Naive thymus-derived CD8-positive, alpha-beta T cell (primary cell): Measurements from ENCODE around the gene DCAF16. TPM values are rescaled to one million over a fixed set of nuclear protein-coding genes. Genes with fewer than 3 reads are reported as not detected.
A peak's percentile ranks its signal among the peaks of the same experiment; 100 is the strongest.

Experiments
- ATAC-seq, 2 donors: fragments of 150-1000 bp; cut with Tn5 transposase in 1 of 2; sonication (Bioruptor Pico), chemical (Tn5 transposase) in 1 of 2; 1 replicate in 1 of 2; 2 replicates in 1 of 2; pipeline ENCODE4 v1.10.0; 2021; ENCODE audit warnings: mild to moderate bottlenecking in 2 of 2, moderate library complexity in 2 of 2
- POLR2A ChIA-PET: fragments of 350-600 bp; sonication (Branson Sonifier 250); formaldehyde crosslinking; loops from one replicate; lab custom pipeline; 2021; ENCODE audit warnings: antibody characterized with exemption; lab: Charles Lee
- DNase-seq, 10 donors: peaks; one replicate each; pipeline versions ENCODE4 v3.0.0 to v3.0.0-alpha.2; 2020 to 2022
- H3K27ac Mint-ChIP-seq, 10 donors: one replicate each; pipeline ENCODE4 v1.8.0; 2020 to 2022; ENCODE audit warnings: mild to moderate bottlenecking in 10 of 10, mixed read lengths in 10 of 10, moderate library complexity in 4 of 10, inconsistent platforms in 1 of 10
- H3K27me3 Mint-ChIP-seq, 5 donors: one replicate each; pipeline ENCODE4 v1.8.0; 2021 to 2022; ENCODE audit warnings: mixed read lengths in 5 of 5
- H3K36me3 Mint-ChIP-seq, 3 donors: one replicate each; pipeline ENCODE4 v1.8.0; 2020 to 2022; ENCODE audit warnings: mixed read lengths in 3 of 3, mild to moderate bottlenecking in 2 of 3, inconsistent platforms in 1 of 3
- H3K4me1 Mint-ChIP-seq, 4 donors: one replicate each; pipeline ENCODE4 v1.8.0; 2021 to 2022; ENCODE audit warnings: mixed read lengths in 4 of 4
- H3K4me3 Mint-ChIP-seq, 10 donors: one replicate each; pipeline ENCODE4 v1.8.0; 2020 to 2022; ENCODE audit warnings: mild to moderate bottlenecking in 10 of 10, mixed read lengths in 10 of 10, moderate library complexity in 6 of 10, inconsistent platforms in 1 of 10
- H3K9me3 Mint-ChIP-seq, 9 donors: one replicate each; pipeline ENCODE4 v1.8.0; 2020 to 2022; ENCODE audit warnings: mixed read lengths in 9 of 9, mild to moderate bottlenecking in 3 of 9, inconsistent platforms in 1 of 9, moderate library complexity in 1 of 9
- polyA plus RNA-seq, 3 donors: library from polyadenylated mRNA; unstranded; fragments of 300-500 nt; fragmentation: Illumina TruSeq; gene quantifications; one replicate each; pipeline ENCODE4 v1.2.3, GENCODE V29; 2021
- total RNA-seq, 8 experiments: library from RNA in 2 of 8; stranded (reverse) in 2 of 8; gene quantifications; one replicate each; pipeline ENCODE4 v1.2.3 and lab custom pipeline; 2021 to 2026

The DCAF16 gene
- total and polyA plus RNA-seq, 5 experiments from 2014 or later: 18.4 to 74.3 (median 23.1) TPM

- peak in 2 of 10 donors; percentile 6 to 63 for DNase-seq
- H3K4me1 Mint-ChIP-seq: peaks cover 22 to 59% (median 48%) of the 10 kb centered on the region in 4 donors
These were observed 584 bp upstream of the DCAF16 start for GRCh38 chr4:17811078-17811603.

GRCh38 chr4:17809667-17810066, 890 bp downstream of the DCAF16 start:
- Mint-ChIP-seq H3K4me1 (peaks cover 25 to 70% (median 55%) of the 10 kb centered on the region in 4 donors), H3K4me3 (peak overlapping the region; percentile 91 to 100 (median 97)), H3K27me3 (no peaks in the 10 kb centered on the region), H3K36me3 (peaks cover 0 to 32% (median 5%) of the 10 kb centered on the region in 3 donors), H3K9me3 (no peaks in the 10 kb centered on the region), H3K27ac (peak overlapping the region; percentile 97 to 100 (median 98))
- POLR2A ChIA-PET: interaction anchor here (1.2 to 3.0 kb wide), 6 partner anchors 157 to 269 kb away, joined by 3 to 17 read pairs (median 4); partner anchors contain the start of gene MED28
- DNase-seq (peak in 2 of 10 donors; percentile 8 to 14), ATAC-seq (no peak)

More at GRCh38 chr4:17811078-17811603, 584 bp upstream of the DCAF16 start:
- peak; percentile 12 to 23 for ATAC-seq
- H3K9me3 Mint-ChIP-seq: no peaks in the 10 kb centered on the region
- POLR2A ChIA-PET: interaction anchor here (1.0 to 3.0 kb wide), 5 partner anchors 196 to 270 kb away, joined by 3 to 17 read pairs (median 4); partner anchors contain the start of gene MED28
- no peaks in the 10 kb centered on the region for H3K27me3 Mint-ChIP-seq
- peaks cover 0 to 18% (median 5%) of the 10 kb centered on the region in 3 donors for H3K36me3 Mint-ChIP-seq
- peak overlapping the region; percentile 91 to 100 (median 97) for H3K4me3 Mint-ChIP-seq
- H3K27ac Mint-ChIP-seq: peak overlapping the region; percentile 97 to 100 (median 98)

- H3K9me3 Mint-ChIP-seq: no peaks in the 10 kb centered on the region
- H3K27ac Mint-ChIP-seq: peak overlapping the region in 6 of 10 donors; percentile 12 to 97 (median 26)
- DNase-seq: no peak
- no peak for ATAC-seq
- H3K4me3 Mint-ChIP-seq: peak overlapping the region in 9 of 10 donors; percentile 48 to 100 (median 91)
- H3K4me1 Mint-ChIP-seq: peaks cover 27 to 79% (median 66%) of the 10 kb centered on the region in 4 donors
- no peaks in the 10 kb centered on the region for H3K27me3 Mint-ChIP-seq
- POLR2A ChIA-PET: interaction anchor here (2.4 kb wide), 1 partner anchor 259 kb away, joined by 6 read pairs; no protein-coding TSS in a partner anchor
- H3K36me3 Mint-ChIP-seq: peaks cover 5 to 54% (median 12%) of the 10 kb centered on the region in 3 donors
These were observed 3.1 kb downstream of the DCAF16 start for GRCh38 chr4:17807446-17807845.

GRCh38 chr4:17805580-17806155, 4.9 kb downstream of the DCAF16 start:
- no peak for DNase-seq
- ATAC-seq: no peak
- H3K4me3 Mint-ChIP-seq: peak overlapping the region in 4 of 10 donors; percentile 7 to 97 (median 36)
- no peaks in the 10 kb centered on the region for H3K27me3 Mint-ChIP-seq
- H3K36me3 Mint-ChIP-seq: peaks cover 5 to 71% (median 16%) of the 10 kb centered on the region in 3 donors
- no peaks in the 10 kb centered on the region for H3K9me3 Mint-ChIP-seq
- H3K27ac Mint-ChIP-seq: peak overlapping the region in 3 of 10 donors; percentile 14 to 65 (median 19)
- POLR2A ChIA-PET: no interaction called here
- H3K4me1 Mint-ChIP-seq: peaks cover 27 to 71% (median 61%) of the 10 kb centered on the region in 4 donors

- no peak for ATAC-seq
- DNase-seq: no peak
- H3K36me3 Mint-ChIP-seq: peaks cover 0 to 58% (median 12%) of the 10 kb centered on the region in 3 donors
- POLR2A ChIA-PET: no interaction called here
- H3K27me3 Mint-ChIP-seq: no peaks in the 10 kb centered on the region
- H3K9me3 Mint-ChIP-seq: no peaks in the 10 kb centered on the region
- peaks cover 6 to 13% (median 7%) of the 10 kb centered on the region in 4 donors for H3K4me1 Mint-ChIP-seq
- H3K27ac Mint-ChIP-seq: peak overlapping the region in 2 of 10 donors; percentile 4 to 47
- no peak overlapping the region for H3K4me3 Mint-ChIP-seq
These were observed 12.7 kb downstream of the DCAF16 start for GRCh38 chr4:17797808-17798207.

GRCh38 chr4:17794730-17795129, 15.8 kb downstream of the DCAF16 start:
- H3K9me3 Mint-ChIP-seq: no peaks in the 10 kb centered on the region

GRCh38 chr4:17788956-17789355, 21.6 kb downstream of the DCAF16 start:
- no peak for DNase-seq
- Mint-ChIP-seq H3K4me3 (no peak overlapping the region), H3K9me3 (no peaks in the 10 kb centered on the region), H3K27me3 (peaks cover 0 to 1% (median 0%) of the 10 kb centered on the region in 5 donors), H3K36me3 (peaks cover 0 to 28% (median 21%) of the 10 kb centered on the region in 3 donors), H3K4me1 (peaks cover 4 to 10% (median 9%) of the 10 kb centered on the region in 4 donors), H3K27ac (no peak overlapping the region)
- ATAC-seq: no peak
- POLR2A ChIA-PET: no interaction called here

More at GRCh38 chr4:17794730-17795129, 15.8 kb downstream of the DCAF16 start:
- Mint-ChIP-seq H3K27ac (no peak overlapping the region), H3K4me3 (no peak overlapping the region), H3K36me3 (peaks cover 0 to 46% (median 19%) of the 10 kb centered on the region in 3 donors), H3K4me1 (peaks cover 0 to 3% (median 1%) of the 10 kb centered on the region in 4 donors), H3K27me3 (no peaks in the 10 kb centered on the region)
- ATAC-seq (no peak), DNase-seq (no peak)
- POLR2A ChIA-PET: no interaction called here

- no peak overlapping the region for H3K27ac Mint-ChIP-seq
- no peak for ATAC-seq
- H3K4me1 Mint-ChIP-seq: peaks cover 4 to 10% (median 9%) of the 10 kb centered on the region in 4 donors
- no peaks in the 10 kb centered on the region for H3K9me3 Mint-ChIP-seq
- peaks cover under 1 to 4% (median under 1%) of the 10 kb centered on the region in 5 donors for H3K27me3 Mint-ChIP-seq
- peaks cover 0 to 17% (median 16%) of the 10 kb centered on the region in 3 donors for H3K36me3 Mint-ChIP-seq
- POLR2A ChIA-PET: no interaction called here
- no peak overlapping the region for H3K4me3 Mint-ChIP-seq
- no peak for DNase-seq
These were observed 23.2 kb downstream of the DCAF16 start for GRCh38 chr4:17787315-17787714.

GRCh38 chr4:17786567-17786966, 24.0 kb downstream of the DCAF16 start:
- no peak for ATAC-seq
- Mint-ChIP-seq H3K27me3 (peaks cover 6 to 12% (median 8%) of the 10 kb centered on the region in 5 donors), H3K9me3 (no peaks in the 10 kb centered on the region)

GRCh38 chr4:17785858-17786257, 24.7 kb downstream of the DCAF16 start:
- DNase-seq (no peak), ATAC-seq (no peak)
- H3K4me1 Mint-ChIP-seq: peaks cover 13 to 20% (median 18%) of the 10 kb centered on the region in 4 donors
- peaks cover 0 to 14% (median 5%) of the 10 kb centered on the region in 3 donors for H3K36me3 Mint-ChIP-seq
- POLR2A ChIA-PET: no interaction called here
- no peak overlapping the region for H3K4me3 Mint-ChIP-seq
- H3K9me3 Mint-ChIP-seq: no peaks in the 10 kb centered on the region
- peak overlapping the region in 1 of 10 donors; percentile 18 for H3K27ac Mint-ChIP-seq
- H3K27me3 Mint-ChIP-seq: peaks cover 6 to 19% (median 10%) of the 10 kb centered on the region in 5 donors

More at GRCh38 chr4:17786567-17786966, 24.0 kb downstream of the DCAF16 start:
- H3K4me3 Mint-ChIP-seq: no peak overlapping the region
- POLR2A ChIA-PET: no interaction called here
- H3K4me1 Mint-ChIP-seq: peaks cover 11 to 18% (median 16%) of the 10 kb centered on the region in 4 donors
- H3K36me3 Mint-ChIP-seq: peaks cover 0 to 16% (median 10%) of the 10 kb centered on the region in 3 donors
- no peak overlapping the region for H3K27ac Mint-ChIP-seq
- DNase-seq: no peak

- POLR2A ChIA-PET: no interaction called here
- DNase-seq (no peak), ATAC-seq (peak in 1 of 2 donors; percentile 40)
- Mint-ChIP-seq H3K36me3 (peaks cover 3 to 7% (median 5%) of the 10 kb centered on the region in 3 donors), H3K4me1 (peaks cover 13 to 27% (median 24%) of the 10 kb centered on the region in 4 donors), H3K27ac (no peak within 1 kb of the TSS), H3K4me3 (peak within 1 kb of the TSS; percentile 1 to 75 (median 40)), H3K9me3 (no peaks in the 10 kb centered on the region), H3K27me3 (peaks cover 28 to 61% (median 36%) of the 10 kb centered on the region in 5 donors)
These were observed 29.0 kb downstream of the DCAF16 start, which contains the start of gene FAM184B for GRCh38 chr4:17781300-17782287. TSS of gene FAM184B (minus strand) at chr4:17781621. CDS start at chr4:17781299, 322 bp downstream.
